ENCODE measurements around the gene KRTAP6-1.

DNA sequence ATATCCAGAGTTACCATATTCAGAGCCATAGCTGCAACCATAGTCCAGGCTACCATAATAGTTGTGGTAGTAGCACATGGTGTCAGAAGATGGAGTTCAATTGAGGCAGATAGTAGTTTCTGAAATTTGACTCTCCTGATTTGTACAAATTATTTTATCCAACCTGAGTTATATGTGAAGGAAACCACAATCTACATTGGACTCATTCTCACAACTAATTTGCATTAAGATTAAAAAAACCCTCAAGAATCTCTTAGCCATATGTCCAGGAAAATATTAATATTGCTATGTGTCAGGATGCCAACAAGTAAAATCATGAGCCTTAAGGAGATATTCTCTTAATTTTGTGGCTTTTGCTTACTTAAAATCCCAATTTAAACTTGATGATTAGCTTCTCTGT is 23.4 kb downstream of the KRTAP6-1 start, which contains the start of gene KRTAP22-2:
- TF ChIP-seq, protein P1, sequence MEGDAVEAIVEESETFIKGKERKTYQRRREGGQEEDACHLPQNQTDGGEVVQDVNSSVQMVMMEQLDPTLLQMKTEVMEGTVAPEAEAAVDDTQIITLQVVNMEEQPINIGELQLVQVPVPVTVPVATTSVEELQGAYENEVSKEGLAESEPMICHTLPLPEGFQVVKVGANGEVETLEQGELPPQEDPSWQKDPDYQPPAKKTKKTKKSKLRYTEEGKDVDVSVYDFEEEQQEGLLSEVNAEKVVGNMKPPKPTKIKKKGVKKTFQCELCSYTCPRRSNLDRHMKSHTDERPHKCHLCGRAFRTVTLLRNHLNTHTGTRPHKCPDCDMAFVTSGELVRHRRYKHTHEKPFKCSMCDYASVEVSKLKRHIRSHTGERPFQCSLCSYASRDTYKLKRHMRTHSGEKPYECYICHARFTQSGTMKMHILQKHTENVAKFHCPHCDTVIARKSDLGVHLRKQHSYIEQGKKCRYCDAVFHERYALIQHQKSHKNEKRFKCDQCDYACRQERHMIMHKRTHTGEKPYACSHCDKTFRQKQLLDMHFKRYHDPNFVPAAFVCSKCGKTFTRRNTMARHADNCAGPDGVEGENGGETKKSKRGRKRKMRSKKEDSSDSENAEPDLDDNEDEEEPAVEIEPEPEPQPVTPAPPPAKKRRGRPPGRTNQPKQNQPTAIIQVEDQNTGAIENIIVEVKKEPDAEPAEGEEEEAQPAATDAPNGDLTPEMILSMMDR (IDR thresholded peaks at IDR 0.05), result no peak
- TF ChIP-seq EP300 (IDR thresholded peaks at IDR 0.05) (no peak), POLR2A (IDR thresholded peaks at IDR 0.05) (no peak)
